Skeletal muscle tissue (tissue), 4 donors: ENCODE measurements around the gene IGFBP6. TPM values are rescaled to one million over a fixed set of nuclear protein-coding genes. Genes with fewer than 3 reads are reported as not detected.
"Not testable (repeated sequence)": the region's sequence is repeated elsewhere in the genome, so short reads cannot be mapped to it uniquely, and the experiment has no call there.

ENCODE experiments used
- H3K27ac ChIP-seq: one replicate; pipeline ENCODE4 v1.7.0; 2013; ENCODE audit warnings: mild to moderate bottlenecking, low read depth, low read length, inconsistent platforms
- H3K27me3 ChIP-seq, 3 donors: one replicate each; pipeline ENCODE4 v1.7.0; 2013; ENCODE audit warnings: low read length in 3 of 3; ENCODE audit not compliant: control insufficient read depth in 3 of 3, insufficient read depth in 3 of 3
- H3K36me3 ChIP-seq, 3 donors: one replicate each; pipeline ENCODE4 v1.7.0; 2013; ENCODE audit warnings: low read length in 3 of 3; ENCODE audit not compliant: control insufficient read depth in 3 of 3, insufficient read depth in 3 of 3
- H3K4me1 ChIP-seq, 3 donors: one replicate each; pipeline ENCODE4 v1.7.0; 2013; ENCODE audit warnings: low read length in 3 of 3, mild to moderate bottlenecking in 3 of 3; ENCODE audit not compliant: control insufficient read depth in 3 of 3, insufficient read depth in 3 of 3
- H3K4me3 ChIP-seq, 3 donors: one replicate each; pipeline ENCODE4 v1.7.0; 2013; ENCODE audit warnings: low read length in 3 of 3
- H3K9ac ChIP-seq, 3 donors: one replicate each; pipeline ENCODE4 v1.7.0; 2013; ENCODE audit warnings: low read length in 3 of 3, mild to moderate bottlenecking in 3 of 3, moderate library complexity in 2 of 3, low read depth in 1 of 3
- H3K9me3 ChIP-seq, 3 donors: one replicate each; pipeline ENCODE4 v1.7.0; 2013; ENCODE audit warnings: low read length in 3 of 3; ENCODE audit not compliant: control insufficient read depth in 3 of 3
- total RNA-seq: library from RNA; depleted of rRNA; stranded (reverse); fragments of >200 nt; gene quantifications from one replicate; pipeline ENCODE4 v1.2.3, GENCODE V29; 2014
- donor health status: Osteomylitis.

IGFBP6 gene
- total RNA-seq, 1 donor from 2014 or later = 89.8 TPM

GRCh38 chr12:53095596-53095895, 1.9 kb upstream of the IGFBP6 start:
- H3K4me1 ChIP-seq = peaks cover 26 to 36% (median 31%) of the 10 kb centered on the region in 3 donors
- not testable (repeated sequence) for H3K4me3 ChIP-seq, H3K9me3 ChIP-seq, H3K27me3 ChIP-seq, H3K36me3 ChIP-seq, H3K9ac ChIP-seq, H3K27ac ChIP-seq

GRCh38 chr12:53096089-53096741, 1.3 kb upstream of the IGFBP6 start:
- H3K36me3 ChIP-seq = peaks cover 0 to 2% (median 0%) of the 10 kb centered on the region in 3 donors
- peak overlapping the region; percentile 69 for H3K27ac ChIP-seq
- no peaks in the 10 kb centered on the region for H3K27me3 ChIP-seq
- peak overlapping the region in 2 of 3 donors; percentile 17 to 85 for H3K9ac ChIP-seq
- peaks cover 28 to 36% (median 31%) of the 10 kb centered on the region in 3 donors for H3K4me1 ChIP-seq
- H3K9me3 ChIP-seq = no peaks in the 10 kb centered on the region
- peak overlapping the region; percentile 73 to 83 (median 76) for H3K4me3 ChIP-seq

DNA sequence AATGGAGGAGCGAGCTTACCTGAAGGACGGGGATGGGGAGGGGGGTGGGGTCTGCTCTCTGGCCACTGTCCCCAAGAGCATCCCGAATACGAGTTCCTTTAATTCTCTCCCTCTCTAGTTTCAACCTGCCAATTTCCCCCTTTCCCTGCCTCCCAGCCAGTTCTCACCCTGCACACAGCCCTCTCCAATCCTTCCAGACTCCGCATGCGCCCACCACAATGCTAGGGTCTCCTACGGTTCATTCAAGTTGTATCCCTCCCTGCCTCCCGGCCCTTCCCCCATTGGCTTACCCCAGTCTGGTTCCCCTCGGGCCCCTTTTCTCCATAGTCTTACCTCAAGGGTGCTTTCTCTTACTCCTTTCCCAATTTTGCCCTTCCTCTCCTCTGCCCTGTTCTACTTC, 708 bp upstream of the IGFBP6 start:
- H3K27me3 ChIP-seq = no peaks in the 10 kb centered on the region
- peak overlapping the region; percentile 69 for H3K27ac ChIP-seq
- peaks cover 0 to 2% (median 0%) of the 10 kb centered on the region in 3 donors for H3K36me3 ChIP-seq
- peak overlapping the region; percentile 73 to 83 (median 76) for H3K4me3 ChIP-seq
- H3K4me1 ChIP-seq = peaks cover 28 to 36% (median 31%) of the 10 kb centered on the region in 3 donors
- no peaks in the 10 kb centered on the region for H3K9me3 ChIP-seq
- peak overlapping the region in 2 of 3 donors; percentile 69 to 85 for H3K9ac ChIP-seq

DNA sequence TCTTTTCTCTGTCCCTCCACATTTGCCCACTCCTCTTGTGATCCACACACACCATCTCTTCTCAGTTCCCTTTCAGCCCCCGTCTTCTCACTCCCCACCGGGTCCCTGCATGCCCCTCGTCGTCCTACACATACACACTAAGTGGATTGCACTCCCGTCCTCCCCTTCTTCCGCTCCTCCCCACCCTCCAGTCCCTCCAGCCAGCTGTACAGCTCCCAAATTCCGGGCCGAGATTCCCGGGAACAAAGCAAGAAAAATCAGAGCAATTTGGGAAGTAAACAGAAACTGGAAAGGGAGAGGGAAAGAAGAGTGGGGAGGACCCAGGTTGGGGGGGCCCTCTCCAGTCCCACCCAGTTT, 282 bp upstream of the IGFBP6 start:
- Histone ChIP-seq H3K27ac (peak overlapping the region; percentile 69), H3K36me3 (peaks cover 0 to 2% (median 0%) of the 10 kb centered on the region in 3 donors), H3K9me3 (no peaks in the 10 kb centered on the region), H3K4me3 (peak overlapping the region; percentile 73 to 83 (median 76)), H3K4me1 (peaks cover 28 to 36% (median 31%) of the 10 kb centered on the region in 3 donors), H3K27me3 (no peaks in the 10 kb centered on the region), H3K9ac (peak overlapping the region; percentile 69 to 85 (median 70))

- peak overlapping the region; percentile 69 for H3K27ac ChIP-seq
- H3K36me3 ChIP-seq = peaks cover 0 to 2% (median 0%) of the 10 kb centered on the region in 3 donors
- H3K4me1 ChIP-seq = peaks cover 28 to 39% (median 31%) of the 10 kb centered on the region in 3 donors
- H3K4me3 ChIP-seq = peak overlapping the region; percentile 73 to 83 (median 76)
- peak overlapping the region in 2 of 3 donors; percentile 65 to 85 for H3K9ac ChIP-seq
- H3K9me3 ChIP-seq = no peaks in the 10 kb centered on the region
- H3K27me3 ChIP-seq = no peaks in the 10 kb centered on the region
These were observed 1.0 kb downstream of the IGFBP6 start for GRCh38 chr12:53098354-53098981.

DNA sequence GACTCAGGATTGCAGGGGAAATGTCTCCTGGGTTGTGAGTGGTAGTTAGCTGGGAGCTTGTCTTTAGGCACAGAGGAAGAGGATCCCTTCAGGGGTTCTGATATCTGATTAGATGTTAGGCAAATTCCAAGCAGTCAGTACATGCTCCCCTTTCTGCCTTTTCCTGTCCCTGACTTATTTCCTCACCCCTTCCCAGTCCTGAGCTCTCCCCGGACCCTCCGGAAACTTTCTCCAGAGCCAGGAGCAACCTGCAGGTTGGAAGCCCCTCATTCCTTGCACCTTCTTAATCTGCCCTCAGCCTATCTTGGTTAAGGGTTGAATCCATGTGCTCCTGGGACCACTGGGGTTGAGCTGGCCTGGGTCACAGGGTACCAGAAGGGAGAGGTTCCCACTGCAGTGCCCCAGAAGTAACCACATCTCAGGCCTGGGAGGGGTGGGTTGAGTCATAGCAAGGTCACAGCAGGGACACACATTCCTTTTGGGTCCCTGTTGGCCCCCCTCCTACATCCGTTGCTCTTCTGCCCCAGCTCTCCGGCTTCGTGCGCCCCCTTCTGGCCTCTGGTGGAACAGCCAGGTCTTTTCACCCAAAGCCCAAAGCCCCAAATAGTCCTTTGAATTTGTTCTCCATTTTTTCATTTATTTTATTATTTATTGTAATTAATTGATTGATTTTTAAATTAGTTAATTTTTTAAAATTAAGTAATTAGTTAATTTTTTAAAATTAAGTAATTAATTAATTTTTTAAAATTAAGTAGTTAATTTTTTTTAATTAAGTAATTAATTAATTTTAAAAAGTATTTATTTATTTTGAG, 1.8 kb downstream of the IGFBP6 start:
- Histone ChIP-seq H3K9me3 (no peaks in the 10 kb centered on the region), H3K4me3 (peak overlapping the region; percentile 64 to 83 (median 73)), H3K36me3 (peaks cover 0 to 2% (median 0%) of the 10 kb centered on the region in 3 donors), H3K27ac (peak overlapping the region; percentile 69), H3K27me3 (no peaks in the 10 kb centered on the region), H3K9ac (peak overlapping the region in 2 of 3 donors; percentile 40 to 85), H3K4me1 (peaks cover 28 to 39% (median 31%) of the 10 kb centered on the region in 3 donors)

- H3K27ac ChIP-seq = no peak overlapping the region
These were observed 3.1 kb downstream of the IGFBP6 start for GRCh38 chr12:53100466-53101151.

DNA sequence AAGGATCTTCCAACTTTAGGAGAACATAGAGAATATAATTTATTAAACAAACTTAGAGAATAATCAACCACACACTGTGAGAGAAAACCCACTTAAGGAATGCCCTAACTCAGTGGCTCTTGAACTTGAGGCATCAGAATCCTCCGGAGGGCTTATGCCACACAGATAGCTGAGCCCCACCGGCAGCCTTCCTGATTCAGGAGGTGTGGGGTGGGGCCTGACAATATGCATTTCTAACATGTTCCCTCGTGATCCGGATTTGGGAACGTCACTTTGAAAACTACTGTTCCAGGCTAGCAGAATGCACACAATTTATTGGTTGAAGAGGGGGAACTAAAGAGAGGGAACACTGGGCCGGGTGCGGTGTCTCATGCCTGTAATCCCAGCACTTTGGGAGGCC, 3.8 kb downstream of the IGFBP6 start:
- no peak overlapping the region for H3K4me3 ChIP-seq
- H3K27me3 ChIP-seq = no peaks in the 10 kb centered on the region
- H3K36me3 ChIP-seq = peaks cover 0 to 2% (median 0%) of the 10 kb centered on the region in 3 donors
- no peak overlapping the region for H3K9ac ChIP-seq
- H3K27ac ChIP-seq = no peak overlapping the region
- H3K4me1 ChIP-seq = peaks cover 23 to 35% (median 24%) of the 10 kb centered on the region in 3 donors
- no peaks in the 10 kb centered on the region for H3K9me3 ChIP-seq

More at GRCh38 chr12:53100466-53101151, 3.1 kb downstream of the IGFBP6 start:
- H3K9ac ChIP-seq = no peak overlapping the region
- H3K36me3 ChIP-seq = peaks cover 0 to 2% (median 0%) of the 10 kb centered on the region in 3 donors
- peaks cover 28 to 39% (median 29%) of the 10 kb centered on the region in 3 donors for H3K4me1 ChIP-seq
- no peak overlapping the region for H3K4me3 ChIP-seq
- no peaks in the 10 kb centered on the region for H3K27me3 ChIP-seq
- H3K9me3 ChIP-seq = no peaks in the 10 kb centered on the region

- H3K4me1 ChIP-seq = peaks cover 20 to 30% (median 21%) of the 10 kb centered on the region in 3 donors
- H3K4me3 ChIP-seq = no peak overlapping the region
- H3K27me3 ChIP-seq = no peaks in the 10 kb centered on the region
- H3K9me3 ChIP-seq = no peaks in the 10 kb centered on the region
- peaks cover 0 to 2% (median 0%) of the 10 kb centered on the region in 3 donors for H3K36me3 ChIP-seq
- H3K9ac ChIP-seq = no peak overlapping the region
- no peak overlapping the region for H3K27ac ChIP-seq
These were observed 4.7 kb downstream of the IGFBP6 start for GRCh38 chr12:53101931-53102781.
